ENCODE measurements around the gene GPR176. TPM values are rescaled to one million over a fixed set of nuclear protein-coding genes. Genes with fewer than 3 reads are reported as not detected.

Gene GPR176
- total RNA-seq, 1 donor from 2014 or later, result 21.1 TPM

DNA sequence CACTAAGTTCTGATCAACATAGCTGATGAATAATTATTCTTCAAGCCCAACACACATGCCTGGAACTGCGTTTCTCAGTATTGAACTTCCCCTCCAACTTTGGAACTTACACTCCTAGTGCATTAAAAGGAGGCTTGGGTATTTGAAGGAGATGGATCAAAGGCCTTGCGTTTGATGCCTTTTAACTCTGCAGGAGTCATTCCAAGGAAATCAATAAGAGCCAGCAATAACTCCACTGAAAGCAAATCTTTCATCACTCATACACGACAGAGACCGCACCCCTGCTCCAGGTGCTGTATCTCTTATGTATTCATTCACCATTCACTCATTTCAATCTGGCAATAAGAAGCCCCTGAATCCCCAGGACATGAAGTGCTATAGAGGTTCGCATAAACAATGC, 123.5 kb downstream of the GPR176 start:
- no peak for DNase-seq (ENCODE audit: extremely low spot score, unreplicated experiment)
- Mint-ChIP-seq H3K9me3 (ENCODE audit: unreplicated experiment) (no peaks in the 10 kb centered on the region), H3K27ac (ENCODE audit: unreplicated experiment) (no peak overlapping the region), H3K4me3 (ENCODE audit: unreplicated experiment) (no peak overlapping the region), H3K36me3 (ENCODE audit: unreplicated experiment) (peaks cover 14% of the 10 kb centered on the region), H3K27me3 (ENCODE audit: unreplicated experiment) (no peaks in the 10 kb centered on the region), H3K4me1 (ENCODE audit: unreplicated experiment) (peaks cover 12% of the 10 kb centered on the region)
- TF ChIP-seq, protein P1, sequence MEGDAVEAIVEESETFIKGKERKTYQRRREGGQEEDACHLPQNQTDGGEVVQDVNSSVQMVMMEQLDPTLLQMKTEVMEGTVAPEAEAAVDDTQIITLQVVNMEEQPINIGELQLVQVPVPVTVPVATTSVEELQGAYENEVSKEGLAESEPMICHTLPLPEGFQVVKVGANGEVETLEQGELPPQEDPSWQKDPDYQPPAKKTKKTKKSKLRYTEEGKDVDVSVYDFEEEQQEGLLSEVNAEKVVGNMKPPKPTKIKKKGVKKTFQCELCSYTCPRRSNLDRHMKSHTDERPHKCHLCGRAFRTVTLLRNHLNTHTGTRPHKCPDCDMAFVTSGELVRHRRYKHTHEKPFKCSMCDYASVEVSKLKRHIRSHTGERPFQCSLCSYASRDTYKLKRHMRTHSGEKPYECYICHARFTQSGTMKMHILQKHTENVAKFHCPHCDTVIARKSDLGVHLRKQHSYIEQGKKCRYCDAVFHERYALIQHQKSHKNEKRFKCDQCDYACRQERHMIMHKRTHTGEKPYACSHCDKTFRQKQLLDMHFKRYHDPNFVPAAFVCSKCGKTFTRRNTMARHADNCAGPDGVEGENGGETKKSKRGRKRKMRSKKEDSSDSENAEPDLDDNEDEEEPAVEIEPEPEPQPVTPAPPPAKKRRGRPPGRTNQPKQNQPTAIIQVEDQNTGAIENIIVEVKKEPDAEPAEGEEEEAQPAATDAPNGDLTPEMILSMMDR (IDR thresholded peaks at IDR 0.05), result no peak

DNA sequence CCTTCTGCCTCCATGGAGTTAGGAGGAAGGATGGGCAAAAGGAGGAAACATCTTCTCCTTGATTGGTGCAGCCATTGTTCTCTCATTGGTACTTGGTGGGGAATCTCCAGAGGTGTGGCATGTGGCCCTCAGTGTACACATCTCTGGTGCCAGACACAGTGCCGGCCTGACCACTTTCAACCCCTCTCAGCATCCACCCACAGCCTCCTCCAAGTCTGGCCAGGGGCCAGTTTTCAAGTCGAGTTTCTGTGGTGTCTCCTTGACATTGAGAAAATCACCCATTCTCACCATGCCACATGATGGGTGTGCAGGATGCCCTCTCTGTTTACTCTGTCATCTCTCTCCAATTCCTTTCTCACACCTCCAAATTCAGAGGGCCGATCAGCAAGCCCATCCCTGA, 124.6 kb downstream of the GPR176 start:
- Mint-ChIP-seq H3K27me3 (ENCODE audit: unreplicated experiment) (no peaks in the 10 kb centered on the region), H3K4me3 (ENCODE audit: unreplicated experiment) (no peak overlapping the region), H3K4me1 (ENCODE audit: unreplicated experiment) (peaks cover 12% of the 10 kb centered on the region), H3K36me3 (ENCODE audit: unreplicated experiment) (peaks cover 7% of the 10 kb centered on the region), H3K27ac (ENCODE audit: unreplicated experiment) (no peak overlapping the region), H3K9me3 (ENCODE audit: unreplicated experiment) (no peaks in the 10 kb centered on the region)
- DNase-seq (ENCODE audit: extremely low spot score, unreplicated experiment), result no peak
- TF ChIP-seq, protein P1 (IDR thresholded peaks at IDR 0.05), result no peak

DNA sequence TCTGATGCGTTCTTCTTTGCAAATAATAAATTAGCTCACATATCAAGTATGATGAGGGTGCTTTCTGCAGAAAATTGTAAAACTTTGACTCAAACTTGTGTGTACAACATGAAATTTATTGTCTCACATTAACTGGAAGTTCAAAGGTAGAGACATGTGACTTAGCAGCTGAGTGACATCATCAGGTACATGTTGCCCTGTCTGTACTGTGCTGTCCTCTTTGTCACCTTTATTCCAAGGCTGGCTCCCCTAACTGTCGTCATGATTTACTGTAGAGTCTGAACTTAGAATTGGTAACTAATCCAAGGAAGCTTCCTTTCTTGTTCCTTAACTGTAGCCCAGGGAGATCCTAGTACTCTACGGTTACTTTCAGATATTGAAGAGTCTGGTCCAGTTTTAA, 125.1 kb downstream of the GPR176 start:
- peaks cover 3% of the 10 kb centered on the region for H3K36me3 Mint-ChIP-seq (ENCODE audit: unreplicated experiment)
- no peak for DNase-seq (ENCODE audit: extremely low spot score, unreplicated experiment)
- no peak overlapping the region for H3K4me3 Mint-ChIP-seq (ENCODE audit: unreplicated experiment)
- peaks cover 12% of the 10 kb centered on the region for H3K4me1 Mint-ChIP-seq (ENCODE audit: unreplicated experiment)
- H3K9me3 Mint-ChIP-seq (ENCODE audit: unreplicated experiment), result no peaks in the 10 kb centered on the region
- H3K27me3 Mint-ChIP-seq (ENCODE audit: unreplicated experiment), result no peaks in the 10 kb centered on the region
- TF ChIP-seq, protein P1 (IDR thresholded peaks at IDR 0.05), result no peak
- no peak overlapping the region for H3K27ac Mint-ChIP-seq (ENCODE audit: unreplicated experiment)

DNA sequence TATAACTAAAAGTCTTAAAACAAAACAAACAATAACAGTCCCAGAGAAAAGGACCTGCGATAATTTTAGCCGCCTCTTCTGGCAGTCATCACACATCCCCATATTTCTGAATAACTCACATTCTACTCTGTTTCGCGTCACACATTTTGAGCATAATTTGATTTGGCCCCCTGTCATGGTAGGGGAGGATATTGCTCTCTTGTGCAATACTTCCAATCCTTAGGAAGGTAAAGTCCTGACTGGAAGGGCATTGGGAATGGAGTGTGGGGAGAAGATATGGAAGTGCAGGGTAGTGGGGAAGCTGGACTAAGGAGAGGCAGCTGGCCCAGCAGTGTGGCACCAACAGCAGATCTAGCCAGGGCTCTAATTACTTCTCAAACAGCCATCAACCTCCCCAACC, 126.1 kb downstream of the GPR176 start:
- H3K9me3 Mint-ChIP-seq (ENCODE audit: unreplicated experiment), result no peaks in the 10 kb centered on the region
- H3K27ac Mint-ChIP-seq (ENCODE audit: unreplicated experiment), result no peak overlapping the region
- H3K36me3 Mint-ChIP-seq (ENCODE audit: unreplicated experiment), result peaks cover 2% of the 10 kb centered on the region
- H3K4me1 Mint-ChIP-seq (ENCODE audit: unreplicated experiment), result peaks cover 23% of the 10 kb centered on the region
- H3K27me3 Mint-ChIP-seq (ENCODE audit: unreplicated experiment), result no peaks in the 10 kb centered on the region
- H3K4me3 Mint-ChIP-seq (ENCODE audit: unreplicated experiment), result no peak overlapping the region
- DNase-seq (ENCODE audit: extremely low spot score, unreplicated experiment), result no peak
- TF ChIP-seq, protein P1 (IDR thresholded peaks at IDR 0.05), result no peak

DNA sequence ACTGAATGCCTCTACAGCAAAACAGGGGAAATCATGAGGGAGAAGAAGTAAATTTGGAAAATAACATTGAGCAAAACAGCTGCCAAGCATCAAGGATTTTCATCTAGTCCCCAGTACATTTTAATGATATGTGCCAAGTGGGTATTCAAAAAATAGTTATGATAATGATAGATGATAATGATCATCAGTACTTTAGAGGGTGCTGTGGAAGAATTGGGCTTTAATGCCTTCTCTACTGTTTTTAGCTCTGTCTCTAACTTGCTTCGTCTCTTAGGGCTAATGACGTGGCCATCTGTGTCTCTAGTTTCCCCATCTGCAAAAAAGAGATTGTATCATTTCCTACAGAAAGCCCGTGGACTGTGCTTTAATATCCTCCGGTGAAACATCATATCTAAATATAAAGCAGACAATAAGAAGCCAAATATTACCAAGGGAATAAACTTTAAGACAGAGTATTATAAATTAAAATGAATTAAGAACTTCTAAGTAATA, 127.2 kb downstream of the GPR176 start:
- no peaks in the 10 kb centered on the region for H3K27me3 Mint-ChIP-seq (ENCODE audit: unreplicated experiment)
- H3K4me3 Mint-ChIP-seq (ENCODE audit: unreplicated experiment), result no peak overlapping the region
- H3K27ac Mint-ChIP-seq (ENCODE audit: unreplicated experiment), result no peak overlapping the region
- H3K36me3 Mint-ChIP-seq (ENCODE audit: unreplicated experiment), result peaks cover 2% of the 10 kb centered on the region
- TF ChIP-seq, protein P1 (IDR thresholded peaks at IDR 0.05), result no peak
- DNase-seq (ENCODE audit: extremely low spot score, unreplicated experiment), result no peak
- no peaks in the 10 kb centered on the region for H3K9me3 Mint-ChIP-seq (ENCODE audit: unreplicated experiment)
- peaks cover 33% of the 10 kb centered on the region for H3K4me1 Mint-ChIP-seq (ENCODE audit: unreplicated experiment)
